Measurements from ENCODE around the gene KIF13A. TPM values are rescaled to one million over a fixed set of nuclear protein-coding genes. Genes with fewer than 3 reads are reported as not detected.

KIF13A gene
- total and polyA plus RNA-seq, 2 donors from 2014 or later = 12.6 to 35.9 TPM

- Histone ChIP-seq H3K9ac (ENCODE audit: low read length in 3 of 3) (no peak overlapping the region), H3K4me3 (ENCODE audit: low read length in 3 of 3) (no peak overlapping the region), H3K4me1 (ENCODE audit: control insufficient read depth in 2 of 3, insufficient read depth in 2 of 3, low read depth in 1 of 3, low read length in 3 of 3) (peaks cover 0 to 3% (median 0%) of the 10 kb centered on the region in 3 donors), H3K9me3 (ENCODE audit: control insufficient read depth in 2 of 3, insufficient read depth in 1 of 3, low read length in 3 of 3) (no peaks in the 10 kb centered on the region), H3K27me3 (ENCODE audit: control insufficient read depth, insufficient read depth, low read length) (no peaks in the 10 kb centered on the region), H3K27ac (ENCODE audit: low read depth in 2 of 2, low read length in 2 of 2) (no peak overlapping the region), H3K36me3 (ENCODE audit: control insufficient read depth in 2 of 3, insufficient read depth in 3 of 3, low read length in 3 of 3) (no peaks in the 10 kb centered on the region)
- DNase-seq = no peak
- no peak for TF ChIP-seq CTCF (IDR thresholded peaks at IDR 0.05; ENCODE audit: borderline replicate concordance, extremely low read depth, insufficient read depth)
- intact Hi-C loops (cut with DNase I) = no loop called here
- no peak for FAIRE-seq
Observed at GRCh38 chr6:17904491-17905120, 82.8 kb downstream of the KIF13A start.

GRCh38 chr6:17902974-17903373, 84.5 kb downstream of the KIF13A start:
- Histone ChIP-seq H3K36me3 (ENCODE audit: control insufficient read depth in 2 of 3, insufficient read depth in 3 of 3, low read length in 3 of 3) (no peaks in the 10 kb centered on the region), H3K9me3 (ENCODE audit: control insufficient read depth in 2 of 3, insufficient read depth in 1 of 3, low read length in 3 of 3) (no peaks in the 10 kb centered on the region), H3K4me3 (ENCODE audit: low read length in 3 of 3) (no peak overlapping the region), H3K9ac (ENCODE audit: low read length in 3 of 3) (no peak overlapping the region), H3K27ac (ENCODE audit: low read depth in 2 of 2, low read length in 2 of 2) (no peak overlapping the region), H3K27me3 (ENCODE audit: control insufficient read depth, insufficient read depth, low read length) (no peaks in the 10 kb centered on the region), H3K4me1 (ENCODE audit: control insufficient read depth in 2 of 3, insufficient read depth in 2 of 3, low read depth in 1 of 3, low read length in 3 of 3) (peaks cover 0 to 3% (median 0%) of the 10 kb centered on the region in 3 donors)
- no peak for FAIRE-seq
- no peak for TF ChIP-seq CTCF (IDR thresholded peaks at IDR 0.05; ENCODE audit: borderline replicate concordance, extremely low read depth, insufficient read depth)
- intact Hi-C loops (cut with DNase I) = no loop called here
- DNase-seq = no peak

GRCh38 chr6:17901493-17901892, 85.9 kb downstream of the KIF13A start:
- H3K9ac ChIP-seq (ENCODE audit: low read length in 3 of 3) = no peak overlapping the region
- intact Hi-C loops (cut with DNase I) = no loop called here
- DNase-seq = no peak
- H3K36me3 ChIP-seq (ENCODE audit: control insufficient read depth in 2 of 3, insufficient read depth in 3 of 3, low read length in 3 of 3) = peaks cover 0 to 3% (median 0%) of the 10 kb centered on the region in 3 donors
- no peak overlapping the region for H3K27ac ChIP-seq (ENCODE audit: low read depth in 2 of 2, low read length in 2 of 2)
- no peak for TF ChIP-seq CTCF (IDR thresholded peaks at IDR 0.05; ENCODE audit: borderline replicate concordance, extremely low read depth, insufficient read depth)
- H3K27me3 ChIP-seq (ENCODE audit: control insufficient read depth, insufficient read depth, low read length) = no peaks in the 10 kb centered on the region
- no peaks in the 10 kb centered on the region for H3K4me1 ChIP-seq (ENCODE audit: control insufficient read depth in 2 of 3, insufficient read depth in 2 of 3, low read depth in 1 of 3, low read length in 3 of 3)
- no peak for FAIRE-seq
- H3K9me3 ChIP-seq (ENCODE audit: control insufficient read depth in 2 of 3, insufficient read depth in 1 of 3, low read length in 3 of 3) = no peaks in the 10 kb centered on the region
- no peak overlapping the region for H3K4me3 ChIP-seq (ENCODE audit: low read length in 3 of 3)

- Histone ChIP-seq H3K9ac (ENCODE audit: low read length in 3 of 3) (no peak overlapping the region), H3K4me3 (ENCODE audit: low read length in 3 of 3) (no peak overlapping the region), H3K27me3 (ENCODE audit: control insufficient read depth, insufficient read depth, low read length) (no peaks in the 10 kb centered on the region), H3K9me3 (ENCODE audit: control insufficient read depth in 2 of 3, insufficient read depth in 1 of 3, low read length in 3 of 3) (peaks cover 2 to 11% (median 4%) of the 10 kb centered on the region in 3 donors), H3K4me1 (ENCODE audit: control insufficient read depth in 2 of 3, insufficient read depth in 2 of 3, low read depth in 1 of 3, low read length in 3 of 3) (no peaks in the 10 kb centered on the region), H3K36me3 (ENCODE audit: control insufficient read depth in 2 of 3, insufficient read depth in 3 of 3, low read length in 3 of 3) (peaks cover 0 to 6% (median 3%) of the 10 kb centered on the region in 3 donors), H3K27ac (ENCODE audit: low read depth in 2 of 2, low read length in 2 of 2) (no peak overlapping the region)
- DNase-seq = no peak
- no peak for TF ChIP-seq CTCF (IDR thresholded peaks at IDR 0.05; ENCODE audit: borderline replicate concordance, extremely low read depth, insufficient read depth)
- intact Hi-C loops (cut with DNase I) = no loop called here
- no peak for FAIRE-seq
Observed at GRCh38 chr6:17900011-17900410, 87.4 kb downstream of the KIF13A start.

Measured in kidney (tissue), 14 donors.